ELF-1 (cell line): ENCODE data around the gene OCA2.
A peak's percentile ranks its signal among the peaks of the same experiment; 100 is the strongest.

Experiments used
- DNase-seq: peaks from one replicate; pipeline ENCODE4 v3.0.0-alpha.2; 2016; ENCODE audit warnings: low read depth, low spot score

Gene OCA2

GRCh38 chr15:28105224-28105791 lies 6.2 kb upstream of the OCA2 start:
- DNase-seq, result no peak

GRCh38 chr15:28104326-28104725 lies 5.2 kb upstream of the OCA2 start:
- DNase-seq, result peak; percentile 11

GRCh38 chr15:28103831-28104230 lies 4.7 kb upstream of the OCA2 start:
- DNase-seq, result no peak

GRCh38 chr15:28101983-28102441 lies 2.9 kb upstream of the OCA2 start:
- no peak for DNase-seq

GRCh38 chr15:28101201-28101600 lies 2.1 kb upstream of the OCA2 start:
- DNase-seq, result peak; percentile 15

- DNase-seq, result no peak
Observed at GRCh38 chr15:28100516-28101195, 1.5 kb upstream of the OCA2 start.

- DNase-seq, result no peak
Observed at GRCh38 chr15:28099555-28100140, 533 bp upstream of the OCA2 start.

GRCh38 chr15:28098360-28098765 lies 752 bp downstream of the OCA2 start:
- DNase-seq, result no peak

- no peak for DNase-seq
Observed at GRCh38 chr15:28097656-28098359, 1.3 kb downstream of the OCA2 start.

GRCh38 chr15:28096670-28097431 lies 2.3 kb downstream of the OCA2 start:
- peak; percentile 50 for DNase-seq

- DNase-seq, result no peak
Observed at GRCh38 chr15:28096411-28096669, 2.8 kb downstream of the OCA2 start.

- DNase-seq, result peak; percentile 68
Observed at GRCh38 chr15:28094732-28095521, 4.2 kb downstream of the OCA2 start.

GRCh38 chr15:28093752-28094535 lies 5.2 kb downstream of the OCA2 start:
- DNase-seq, result no peak

- DNase-seq, result no peak
Observed at GRCh38 chr15:28091313-28091712, 7.8 kb downstream of the OCA2 start.

GRCh38 chr15:28086175-28086703 lies 12.9 kb downstream of the OCA2 start:
- peak; percentile 68 for DNase-seq

GRCh38 chr15:28085489-28086174 lies 13.5 kb downstream of the OCA2 start:
- no peak for DNase-seq

GRCh38 chr15:28084547-28084946 lies 14.6 kb downstream of the OCA2 start:
- DNase-seq, result no peak

- DNase-seq, result no peak
Observed at GRCh38 chr15:28082891-28083684, 16.0 kb downstream of the OCA2 start.

GRCh38 chr15:28081594-28081993 lies 17.5 kb downstream of the OCA2 start:
- no peak for DNase-seq
